Measurements from ENCODE around the gene PLXNA4.

The PLXNA4 gene

DNA sequence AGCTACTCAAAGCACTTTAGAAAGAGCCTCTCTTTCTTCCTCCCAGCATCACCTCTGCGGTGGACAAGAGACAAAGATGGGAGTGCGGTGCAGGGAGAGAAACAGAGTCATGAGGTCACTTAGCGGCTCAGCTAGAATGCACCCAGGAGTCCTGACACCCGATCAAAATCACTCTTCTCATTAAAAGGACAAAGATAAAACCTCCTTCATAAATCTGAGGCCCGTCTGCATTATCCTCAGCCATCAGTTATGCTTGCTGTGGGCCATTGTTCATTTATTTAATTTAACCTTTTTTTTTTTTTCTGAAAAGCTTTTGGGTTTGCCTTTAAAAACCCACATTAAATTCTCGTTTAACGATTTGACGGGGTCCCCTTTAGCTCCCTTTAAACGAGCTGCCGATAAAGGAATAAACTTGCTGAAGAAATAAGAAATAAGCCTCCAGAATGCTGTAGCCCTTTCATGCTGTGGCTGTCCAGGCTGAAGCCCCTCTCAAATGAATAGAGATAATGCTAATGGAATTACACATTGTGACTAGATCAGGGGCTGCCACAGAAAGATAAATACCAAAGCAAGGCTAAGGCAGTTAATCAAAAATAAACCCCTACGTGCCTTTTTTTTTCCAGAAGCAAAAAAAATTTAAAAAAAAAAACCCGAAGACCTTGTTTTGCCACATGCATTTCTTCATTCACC is 16.1 kb upstream of the PLXNA4 start:
- DNase-seq: no peak

DNA sequence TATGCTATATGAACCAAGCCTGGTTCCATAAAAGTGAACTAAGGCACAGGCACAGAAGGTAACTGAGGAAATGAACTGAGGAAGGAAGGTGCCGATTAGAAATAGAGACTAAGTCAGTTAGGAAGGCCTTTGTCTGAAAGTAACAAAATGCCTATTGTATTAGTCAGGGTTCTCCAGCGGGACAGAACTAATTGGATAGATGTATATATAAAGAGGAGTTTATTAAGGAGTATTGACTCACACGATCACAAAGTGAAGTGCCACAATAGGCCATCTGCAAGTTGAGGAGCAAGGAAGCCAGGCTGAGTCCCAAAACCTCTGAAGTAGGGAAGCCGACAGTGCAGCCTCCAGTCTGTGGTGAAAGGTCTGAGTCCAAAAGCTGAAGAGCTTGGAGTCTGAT is 13.9 kb upstream of the PLXNA4 start:
- no peak for DNase-seq

DNA sequence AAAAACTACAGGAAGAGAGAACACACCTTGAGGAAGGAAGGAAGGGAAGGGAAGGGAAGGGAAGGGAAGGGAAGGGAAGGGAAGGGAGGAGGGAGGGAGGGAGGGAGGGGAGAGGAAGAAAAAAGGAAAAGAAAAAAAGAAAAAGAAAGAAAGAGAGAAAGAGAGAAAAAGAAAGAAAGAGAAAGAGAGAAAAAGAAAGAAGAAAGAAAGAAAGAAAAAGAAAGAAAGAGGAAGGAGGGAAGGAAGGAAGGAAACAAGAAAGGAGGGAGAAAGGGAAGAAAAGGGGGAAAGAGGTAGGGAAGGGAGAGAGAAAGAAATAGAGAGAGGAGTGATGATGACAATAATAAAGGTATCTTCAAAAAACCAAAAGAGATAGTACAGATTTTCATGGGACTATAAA is 12.3 kb upstream of the PLXNA4 start:
- no peak for DNase-seq

DNA sequence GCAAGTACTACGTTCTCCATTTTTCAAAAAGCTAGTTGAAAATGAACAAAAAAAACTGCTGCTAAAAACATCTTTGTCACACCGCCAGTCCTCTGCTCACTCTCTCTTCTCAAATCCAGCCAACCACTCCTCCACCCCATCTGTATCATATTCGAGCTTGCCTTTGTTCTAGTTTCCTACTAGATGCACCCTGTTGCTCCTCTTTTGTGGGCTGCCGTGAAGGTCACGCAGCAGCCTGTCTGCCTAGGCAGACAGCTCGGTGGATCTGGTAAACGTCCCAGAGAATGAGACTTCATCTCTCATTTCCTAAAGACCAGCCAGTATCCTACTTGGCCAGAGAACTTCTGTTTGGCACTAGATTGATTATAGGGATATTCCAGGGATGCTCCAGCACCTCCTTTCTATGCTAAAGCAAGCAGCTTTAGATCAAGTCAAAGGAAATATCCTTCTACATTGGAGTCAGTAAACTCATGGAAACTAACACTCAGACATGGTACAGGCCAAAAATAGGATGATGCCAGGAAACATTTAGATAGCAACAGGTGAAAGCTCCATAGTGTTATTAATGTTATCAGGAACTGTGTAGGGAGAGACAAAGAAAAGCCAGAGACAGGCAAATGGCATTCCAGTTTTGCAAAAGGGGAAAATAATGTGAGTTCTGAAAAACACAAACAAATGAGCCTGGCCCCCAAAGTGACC is 8.7 kb upstream of the PLXNA4 start:
- no peak for DNase-seq

DNA sequence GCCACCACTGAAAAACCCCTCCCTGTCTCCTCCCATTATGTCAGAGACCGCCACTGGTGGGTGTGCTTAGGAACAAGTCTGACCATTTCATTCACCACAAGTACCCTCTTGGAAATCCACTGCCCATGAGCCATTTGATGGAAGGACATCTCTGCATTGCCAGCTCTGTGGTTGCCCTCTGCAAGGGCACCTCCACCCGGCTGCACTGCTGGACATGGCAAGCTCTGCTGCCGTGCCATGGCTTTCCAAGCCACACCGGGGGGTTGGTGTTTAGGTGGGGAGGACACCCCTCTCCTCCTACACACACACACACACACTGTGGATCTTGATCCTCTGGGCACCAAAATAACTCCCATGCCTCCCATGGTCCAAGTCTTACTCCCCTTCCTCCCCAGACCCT is 5.2 kb upstream of the PLXNA4 start:
- no peak for DNase-seq

DNA sequence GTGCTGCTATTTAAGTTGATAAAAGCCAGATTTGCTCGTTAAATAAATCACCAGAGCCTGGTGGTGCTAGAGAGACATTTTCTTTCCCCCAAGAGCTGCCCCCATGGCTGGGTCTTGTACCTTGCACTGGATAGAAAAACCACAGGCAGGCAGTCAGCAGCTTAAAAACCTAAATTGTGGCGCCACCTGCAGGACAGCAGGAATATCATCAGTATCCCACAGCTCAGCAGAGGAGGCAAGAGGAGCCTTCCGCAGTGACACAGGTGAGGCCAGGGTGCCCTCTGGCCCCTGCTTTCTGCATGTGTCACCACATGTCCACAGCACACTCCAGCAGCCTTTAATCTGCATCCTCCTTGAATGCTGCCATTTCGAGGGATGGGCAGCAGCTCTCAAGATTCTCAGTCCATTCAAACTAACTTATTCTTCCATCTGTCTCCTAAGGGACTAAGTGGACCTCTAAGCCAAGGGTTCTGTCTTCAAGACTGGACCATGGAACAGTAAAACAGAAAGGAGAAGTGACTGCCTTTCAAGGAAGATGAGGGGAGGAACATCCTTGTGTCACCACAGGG is 4.5 kb upstream of the PLXNA4 start:
- DNase-seq: peak; percentile 52

DNA sequence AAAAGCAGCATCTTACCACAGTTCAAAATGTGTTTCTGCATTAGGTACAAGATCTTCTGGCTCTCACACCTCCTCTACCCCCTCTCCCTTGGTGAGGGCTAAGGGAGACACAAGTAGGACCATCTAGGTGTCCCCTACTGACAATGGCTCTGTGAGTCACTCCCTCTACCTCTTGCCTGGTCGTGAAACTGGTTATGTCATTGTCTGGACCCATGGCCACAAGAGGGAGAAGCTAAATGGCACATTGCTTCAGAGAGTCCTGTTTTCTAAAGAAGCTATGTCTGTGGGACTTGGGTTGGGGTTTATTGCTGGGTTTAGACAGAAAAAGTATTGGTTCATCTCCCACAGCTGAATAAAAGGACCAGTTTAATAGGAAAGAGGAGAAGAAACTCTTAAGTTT is 4.0 kb upstream of the PLXNA4 start:
- no peak for DNase-seq

DNA sequence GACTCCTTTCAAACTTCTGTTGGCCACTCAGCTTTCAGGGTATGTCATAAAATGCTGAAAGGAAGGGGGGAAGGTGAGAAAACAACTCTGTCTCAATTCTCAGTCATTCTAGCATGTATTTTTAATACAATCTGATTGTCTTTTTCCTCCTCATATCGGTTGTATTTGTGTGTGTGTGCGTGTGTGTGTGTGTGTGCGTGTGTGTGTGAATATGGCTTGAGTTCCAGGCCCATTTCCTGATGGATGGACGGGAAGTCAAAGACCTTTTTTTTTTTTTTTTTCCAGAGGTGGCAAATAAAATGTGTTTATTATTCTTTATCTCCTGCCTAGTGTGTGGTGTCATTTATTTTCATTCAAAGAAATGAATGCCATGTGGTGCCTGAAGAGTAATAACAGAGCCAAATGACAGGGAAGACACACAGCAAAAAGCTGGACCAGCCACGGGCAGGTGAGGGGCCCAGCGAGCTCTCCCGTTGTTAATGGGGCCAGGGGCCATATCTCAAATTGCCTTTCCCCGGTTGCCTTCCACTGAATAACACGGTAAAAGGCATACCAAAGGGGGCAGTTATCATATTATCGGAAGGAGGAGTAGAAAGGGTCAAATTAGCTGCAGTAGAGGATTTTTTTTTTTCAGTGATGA is 3.1 kb upstream of the PLXNA4 start:
- no peak for DNase-seq

DNA sequence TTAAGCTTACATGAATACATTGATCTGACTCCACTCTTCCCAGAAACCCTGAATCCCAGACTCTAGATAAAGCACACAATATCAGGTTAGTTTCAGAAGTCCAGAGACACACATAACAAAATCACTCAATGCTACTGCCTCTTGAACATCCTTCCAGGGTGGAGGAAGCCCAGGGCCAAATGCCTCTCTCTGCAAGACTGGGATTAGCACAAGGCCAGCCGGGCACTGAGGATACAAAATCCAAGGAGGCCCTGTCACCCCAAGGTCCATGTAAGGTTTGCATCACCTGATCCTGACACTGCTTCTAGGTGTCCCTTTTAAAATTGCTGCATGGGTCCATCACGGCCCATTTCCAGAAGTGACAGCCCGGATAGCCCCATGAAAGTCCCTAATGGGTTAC is 2.6 kb upstream of the PLXNA4 start:
- DNase-seq: no peak

DNA sequence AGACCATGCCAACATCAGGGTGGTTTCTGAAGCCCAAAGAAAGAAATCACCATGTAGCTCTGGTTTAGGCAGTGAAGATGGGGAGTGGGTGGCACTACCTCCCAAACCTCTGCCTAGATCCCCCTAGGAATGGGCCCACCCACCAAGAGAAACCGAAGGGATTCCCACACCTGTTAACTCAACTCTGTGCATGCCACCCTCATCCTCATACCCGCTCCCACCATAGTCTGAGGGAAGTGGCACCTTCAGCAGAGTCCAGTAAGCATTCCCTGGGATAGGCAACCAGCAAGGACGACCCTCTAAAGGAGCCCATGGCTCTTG is 1.7 kb upstream of the PLXNA4 start:
- DNase-seq: no peak

DNA sequence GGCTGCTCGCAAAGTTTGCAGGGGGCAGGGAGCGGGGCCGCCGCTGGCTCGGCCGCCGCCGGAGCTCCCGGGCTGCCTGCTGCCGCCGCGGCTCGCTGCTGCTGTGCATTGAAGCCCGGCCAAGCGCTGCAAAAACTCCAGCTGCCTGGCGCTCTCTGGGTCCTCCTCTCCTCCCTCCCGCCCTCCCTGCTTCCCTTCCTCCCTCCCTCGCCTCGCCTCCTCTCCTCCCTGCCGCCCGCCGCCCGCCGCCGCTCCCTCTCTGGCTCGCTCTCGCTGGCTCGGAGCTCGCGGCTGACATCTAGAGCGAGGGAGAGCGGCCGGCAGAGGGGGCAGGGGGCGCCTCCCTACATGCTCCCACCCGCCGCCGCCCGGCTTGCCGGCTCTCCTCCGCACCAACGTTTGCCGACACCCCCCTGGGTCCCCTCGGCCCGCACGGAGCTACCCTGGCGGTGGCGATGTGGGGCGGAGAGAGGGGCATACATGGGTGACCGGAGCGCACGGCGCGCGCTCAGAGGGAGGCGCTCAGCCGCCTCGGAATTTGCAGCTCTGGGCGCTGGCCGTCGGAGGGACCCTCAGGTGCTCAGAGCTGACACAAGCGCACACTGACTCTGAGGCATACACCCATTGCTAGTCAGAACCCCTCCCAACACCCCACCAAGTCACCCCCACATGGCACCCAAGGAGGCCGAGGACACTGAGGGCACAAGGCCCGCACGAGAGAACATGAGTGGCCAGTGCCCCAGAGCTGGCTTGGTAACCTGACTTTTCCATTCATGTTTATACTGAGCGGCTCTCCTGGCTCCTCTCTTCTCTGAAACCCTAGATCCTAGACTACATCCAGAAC is 1.2 kb upstream of the PLXNA4 start:
- DNase-seq: no peak

DNA sequence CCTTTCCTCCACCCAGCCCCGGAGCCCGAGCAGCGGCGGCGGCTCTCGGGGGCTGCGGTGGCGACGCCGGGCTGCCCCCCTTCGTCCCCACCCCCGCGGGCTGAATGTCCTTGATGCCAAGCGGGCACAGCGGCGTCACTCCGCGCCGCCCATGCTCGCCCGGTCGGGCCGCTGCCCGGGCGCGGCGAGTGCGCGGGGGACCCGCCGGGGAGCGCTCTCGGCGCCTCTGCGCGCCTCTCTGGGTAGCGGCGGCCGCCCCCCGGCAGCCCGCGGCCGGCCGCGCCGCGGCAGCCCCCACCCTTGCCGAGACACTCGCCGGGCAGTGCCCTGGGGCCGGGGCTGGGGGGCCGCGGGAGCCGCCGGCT is 433 bp upstream of the PLXNA4 start:
- DNase-seq: no peak

DNA sequence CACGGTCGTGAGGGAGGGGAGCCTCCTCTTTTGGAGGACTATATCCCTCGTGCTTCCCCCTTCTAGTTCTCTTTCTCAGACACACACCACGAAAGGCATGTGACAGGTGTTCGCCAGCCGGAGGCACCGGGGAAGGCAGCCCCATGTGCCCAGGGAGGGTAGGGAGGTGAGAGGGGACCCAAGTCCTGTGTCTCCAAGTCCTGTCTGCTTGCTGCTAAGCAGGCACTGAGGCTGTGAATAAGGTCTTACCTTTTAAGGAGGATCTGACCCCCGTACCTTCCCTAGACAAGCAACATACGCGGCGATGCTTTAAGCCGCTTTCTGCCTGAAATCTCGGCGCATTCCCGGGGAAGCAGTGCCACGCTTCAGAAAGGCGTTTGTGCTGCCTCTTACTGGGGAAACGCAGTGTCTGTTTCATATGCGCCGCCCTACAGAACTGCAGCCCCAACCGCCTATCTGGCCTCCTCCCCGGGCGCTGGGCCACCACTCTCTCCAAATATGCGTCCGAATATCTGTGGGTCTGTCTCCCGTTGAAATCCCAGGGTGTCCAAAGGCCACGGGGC is 770 bp downstream of the PLXNA4 start:
- no peak for DNase-seq

DNA sequence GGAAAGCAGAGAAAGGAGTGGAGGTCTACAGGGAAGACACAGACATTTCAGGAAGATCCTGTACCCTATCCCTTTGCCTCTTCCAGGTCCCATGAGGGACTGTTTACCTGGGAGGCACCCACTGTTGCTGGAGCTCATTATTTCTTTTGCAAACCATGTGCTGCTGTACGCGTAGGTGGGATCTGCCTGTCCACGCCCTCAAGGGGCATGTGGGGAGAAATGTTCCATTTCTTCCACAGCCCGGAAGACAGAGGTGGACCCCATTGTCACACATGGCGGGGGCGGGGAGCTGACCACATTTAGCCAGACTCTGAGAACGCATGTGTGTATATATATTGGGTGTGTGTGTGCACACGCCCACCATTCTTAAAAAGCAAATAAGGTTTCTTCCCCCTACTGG is 2.0 kb downstream of the PLXNA4 start:
- DNase-seq: no peak

DNA sequence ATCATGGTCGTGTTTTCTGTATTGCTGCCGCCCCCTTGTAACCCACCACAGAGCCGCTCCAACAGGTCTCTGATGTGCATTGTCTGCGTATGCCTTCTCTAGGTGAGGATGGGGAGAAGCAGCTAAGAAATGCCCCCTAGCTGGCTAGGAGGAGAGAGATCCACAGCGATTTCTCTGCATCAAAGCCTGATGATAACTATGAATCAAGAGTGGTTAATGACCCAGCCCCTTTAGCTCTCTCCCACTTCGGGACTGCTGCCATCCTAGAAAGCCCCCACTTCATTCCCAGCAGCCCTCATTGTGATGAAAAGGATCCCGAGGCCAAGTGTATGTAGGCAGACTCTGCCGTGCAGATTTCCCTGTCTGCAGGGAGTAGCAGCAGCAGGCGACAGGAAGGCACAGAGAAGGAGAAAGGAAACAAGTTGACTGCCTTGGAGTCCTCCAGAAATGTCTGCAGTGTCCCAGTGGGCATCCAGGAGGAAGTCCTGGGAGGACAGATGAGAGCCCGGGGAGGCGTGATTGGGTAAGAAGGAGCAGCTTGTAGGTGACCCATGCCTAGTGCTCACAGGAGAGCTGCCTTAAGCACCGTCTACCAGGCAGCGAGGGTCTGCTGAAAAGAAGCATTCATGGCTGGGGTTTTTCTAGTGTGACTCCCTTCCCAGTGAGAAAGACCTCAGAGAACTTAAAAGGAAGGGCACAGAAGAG is 2.9 kb downstream of the PLXNA4 start:
- DNase-seq: no peak

DNA sequence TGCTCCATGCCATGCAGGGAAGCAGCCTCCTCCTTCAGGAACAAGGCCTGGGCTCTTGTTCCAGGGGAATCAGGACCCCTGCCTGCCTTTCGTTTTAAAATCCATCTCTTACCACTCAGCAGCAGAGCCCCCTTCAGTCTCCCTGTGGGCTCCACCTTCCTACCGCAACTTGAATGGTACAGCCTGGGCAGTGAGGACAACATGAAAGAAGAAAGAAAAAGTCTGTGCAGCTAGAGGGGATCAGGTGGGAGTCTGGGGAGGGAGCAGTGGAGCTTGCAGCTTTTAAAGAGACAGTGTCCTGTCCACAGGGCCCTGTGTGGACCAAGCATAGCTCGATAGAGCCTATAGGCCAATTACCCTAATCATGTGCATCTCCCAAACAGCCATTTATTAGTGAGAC is 3.7 kb downstream of the PLXNA4 start:
- DNase-seq: no peak

DNA sequence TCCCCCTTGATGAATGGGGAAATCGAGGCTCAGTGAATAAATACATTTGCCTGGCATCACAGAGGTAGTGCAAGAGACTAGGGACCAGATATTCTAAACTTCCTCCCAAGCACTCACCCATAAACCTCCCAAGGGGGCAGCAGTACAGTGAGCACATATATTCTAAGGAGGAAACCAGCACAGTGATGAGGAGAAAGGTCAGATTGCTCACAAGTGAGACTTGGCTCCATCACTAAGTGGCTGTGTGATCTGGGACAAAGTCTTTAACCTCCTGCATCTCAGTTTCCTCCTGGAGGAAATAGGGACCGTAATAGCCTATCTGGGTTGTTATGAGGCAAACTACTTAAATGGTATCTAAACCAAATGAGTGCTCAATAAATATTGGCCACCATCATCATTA is 4.3 kb downstream of the PLXNA4 start:
- no peak for DNase-seq

DNA sequence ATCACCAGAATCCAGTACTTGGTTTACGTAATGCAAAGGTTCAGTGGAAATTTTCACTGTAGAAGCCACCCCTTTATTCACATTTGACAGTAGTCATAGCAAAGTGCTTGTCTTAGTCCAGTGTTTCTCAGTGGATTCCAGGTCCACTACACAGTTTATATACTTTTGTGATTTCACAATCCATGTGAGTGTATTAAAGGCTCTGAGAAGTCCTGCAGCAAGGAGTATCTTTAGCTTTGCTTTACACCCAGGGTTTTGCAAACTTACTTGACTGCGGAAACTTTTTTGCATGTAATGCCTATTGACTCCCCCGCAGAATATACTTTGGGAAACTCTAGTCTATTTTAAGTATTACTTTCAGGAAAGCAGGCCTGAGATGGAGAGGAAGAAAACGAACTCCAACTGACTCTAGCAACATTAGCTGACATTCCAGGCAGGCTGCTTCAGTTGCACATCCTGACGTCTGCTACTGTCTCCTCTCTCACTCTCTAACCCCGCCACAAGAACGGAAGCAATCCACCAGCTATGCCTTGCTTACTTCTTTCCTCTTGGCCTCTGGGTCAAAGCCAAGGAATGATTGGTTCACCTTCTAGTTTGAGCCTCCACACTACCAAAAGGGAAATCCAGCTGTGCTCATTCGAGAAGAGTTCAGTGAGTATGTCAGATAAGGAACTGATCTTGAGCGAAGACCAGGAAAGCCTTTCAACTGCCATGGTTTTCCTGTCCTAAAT is 6.2 kb downstream of the PLXNA4 start:
- no peak for DNase-seq

DNA sequence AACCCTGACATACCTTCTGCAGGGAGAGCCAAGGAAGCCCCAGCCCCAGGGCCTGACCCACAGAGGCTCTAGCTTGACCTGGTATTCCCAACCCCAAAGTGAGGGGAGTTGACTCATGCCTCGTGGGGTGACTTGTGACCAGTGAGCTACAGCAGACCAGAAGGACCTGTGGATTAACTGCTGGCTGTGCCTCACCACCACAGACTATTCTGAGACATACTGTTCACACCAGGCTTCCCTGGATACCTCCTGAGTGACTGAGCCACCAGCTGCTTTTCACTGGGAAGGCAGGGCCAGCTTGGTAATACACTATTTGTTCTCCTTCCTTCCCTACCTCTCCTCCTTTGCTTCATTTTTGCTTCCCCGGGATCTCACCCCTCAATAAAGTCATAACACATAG is 7.3 kb downstream of the PLXNA4 start:
- DNase-seq: no peak

DNA sequence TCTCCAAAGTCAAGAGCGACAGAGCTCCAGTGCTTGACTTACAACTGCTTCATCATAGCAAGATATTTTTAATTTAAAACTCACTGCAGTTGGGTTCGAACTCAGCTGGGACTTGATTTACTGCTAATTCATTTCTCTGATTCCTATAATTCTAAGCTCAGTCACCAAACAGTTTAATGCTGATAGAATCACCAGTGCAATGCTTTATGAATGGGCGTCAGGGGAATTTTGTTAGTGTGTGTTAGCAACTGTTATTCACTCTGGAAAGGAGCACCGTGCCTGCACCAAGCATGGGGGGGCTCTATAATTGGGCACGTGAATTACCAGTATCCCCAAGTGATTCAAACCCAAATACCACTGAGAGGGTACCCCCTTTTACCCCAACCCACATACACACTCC is 10.4 kb downstream of the PLXNA4 start:
- DNase-seq: no peak

DNA sequence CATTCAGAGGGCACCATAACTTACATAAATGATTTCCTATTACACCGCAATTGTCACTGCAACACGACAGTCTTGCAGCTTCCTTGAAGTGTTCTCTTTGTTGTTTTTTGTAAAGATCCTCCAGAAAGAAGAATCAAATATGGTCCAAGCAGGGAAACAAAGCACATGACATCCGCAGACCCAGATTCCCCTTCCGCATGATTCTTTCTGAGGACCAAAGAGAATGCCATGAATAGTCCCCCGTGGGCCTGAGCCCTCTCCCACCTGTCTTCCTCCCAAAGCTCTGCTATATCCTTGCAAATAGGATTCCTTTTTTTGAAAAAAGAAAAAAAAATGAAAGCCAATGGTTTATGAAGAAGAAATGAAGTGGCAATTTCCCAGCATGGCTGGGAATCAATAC is 10.8 kb downstream of the PLXNA4 start:
- no peak for DNase-seq

DNA sequence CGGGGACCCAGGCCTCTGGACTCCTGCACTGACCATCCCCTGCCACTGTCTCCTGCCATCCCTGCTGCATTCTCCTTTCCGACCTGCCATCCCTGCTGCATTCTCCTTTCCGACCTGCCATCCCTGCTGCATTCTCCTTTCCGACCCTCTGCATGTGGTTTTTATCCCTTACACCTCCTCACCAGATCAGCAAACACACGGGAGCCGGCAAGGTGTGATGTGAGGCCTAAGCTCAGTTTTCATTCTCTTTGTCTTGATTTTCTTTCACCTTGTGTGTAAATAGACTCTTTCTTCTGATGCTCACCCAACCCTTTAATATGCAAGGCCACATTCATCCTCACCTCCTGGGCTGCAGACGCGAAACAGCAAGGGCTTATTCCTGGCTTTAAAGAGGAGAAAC is 11.4 kb downstream of the PLXNA4 start:
- DNase-seq: no peak

Data from stimulated activated CD4-positive, alpha-beta T cell treated with anti-CD3 and anti-CD28 coated beads, Interleukin-12 subunit alpha, Interleukin-12 subunit beta, amount 100 ng/mL, for 4 hours (primary cell).